Activated T-cell treated with anti-CD3 and anti-CD28 coated beads for 48 hours (primary cell): ENCODE data around the gene INSIG2.
"Not testable (repeated sequence)": the region's sequence is repeated elsewhere in the genome, so short reads cannot be mapped to it uniquely, and the experiment has no call there.

ENCODE experiments used
- DNase-seq: peaks from one replicate; pipeline ENCODE4 v3.0.0-alpha.2; 2020; ENCODE audit warnings: low read depth

INSIG2 gene

DNA sequence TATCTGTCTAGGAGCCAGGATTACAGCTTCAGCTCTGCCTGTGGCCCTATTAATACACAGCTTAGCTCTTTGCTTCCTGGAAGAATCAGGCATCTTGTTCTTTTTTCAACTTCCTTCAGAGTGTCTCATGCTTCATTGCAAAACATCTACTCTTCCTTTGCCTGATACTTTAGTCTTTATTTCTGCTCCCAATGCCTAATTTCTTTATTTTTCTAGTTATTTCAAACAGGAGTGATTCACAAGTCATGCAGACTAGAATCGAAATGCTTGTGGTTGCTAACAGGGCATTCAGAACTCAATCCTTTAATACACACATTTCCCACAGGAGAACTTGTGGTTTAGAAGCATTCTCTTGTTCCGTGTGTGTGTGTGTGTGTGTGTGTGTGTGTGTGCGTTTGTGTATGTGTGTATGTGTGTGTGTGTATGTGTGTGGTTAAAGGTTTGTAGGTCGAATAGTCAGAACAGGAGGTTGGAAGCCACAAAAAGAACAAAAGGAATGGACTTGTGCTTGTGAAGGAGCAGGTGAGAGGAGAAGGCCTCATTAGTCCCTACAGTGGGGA lies 28.3 kb upstream of the INSIG2 start:
- no peak for DNase-seq

DNA sequence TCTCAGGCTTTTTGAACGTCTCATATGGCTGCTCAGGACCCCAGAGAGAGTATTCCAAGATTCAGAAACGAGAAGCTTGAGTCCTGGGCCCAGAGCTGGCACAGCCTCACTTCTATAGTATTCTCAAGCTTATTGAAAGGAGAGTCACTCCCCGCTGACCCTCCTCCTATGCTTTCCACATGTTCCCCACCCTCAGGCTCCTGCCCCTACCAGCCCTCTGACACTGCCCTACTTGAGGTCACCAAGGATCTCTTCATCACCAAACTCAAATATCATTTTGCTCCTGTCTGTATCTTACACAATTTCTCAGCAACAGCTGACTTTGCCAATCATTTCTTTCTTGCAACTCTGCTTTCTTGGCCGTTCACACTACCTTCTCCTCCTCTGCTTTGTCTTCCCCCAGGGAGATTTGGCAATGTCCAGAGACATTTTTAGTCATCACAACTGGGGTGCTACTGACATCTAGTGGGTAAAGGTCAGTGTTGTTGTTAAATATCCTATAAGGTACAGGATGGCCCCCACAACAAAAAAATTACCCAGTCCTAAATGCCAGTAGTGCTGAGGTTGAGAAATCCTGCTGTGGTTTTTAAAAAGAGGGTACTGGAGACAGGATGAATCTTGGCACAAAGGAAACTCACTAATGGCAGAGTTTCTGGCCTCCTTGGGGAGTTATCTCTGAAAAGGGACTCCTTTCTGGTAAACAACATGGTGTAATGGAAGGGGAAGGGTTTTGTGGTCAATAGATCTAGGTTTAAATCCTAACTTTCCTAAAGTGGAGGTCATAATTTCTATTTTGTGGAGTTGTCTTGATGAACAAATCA lies 26.9 kb upstream of the INSIG2 start:
- no peak for DNase-seq

DNA sequence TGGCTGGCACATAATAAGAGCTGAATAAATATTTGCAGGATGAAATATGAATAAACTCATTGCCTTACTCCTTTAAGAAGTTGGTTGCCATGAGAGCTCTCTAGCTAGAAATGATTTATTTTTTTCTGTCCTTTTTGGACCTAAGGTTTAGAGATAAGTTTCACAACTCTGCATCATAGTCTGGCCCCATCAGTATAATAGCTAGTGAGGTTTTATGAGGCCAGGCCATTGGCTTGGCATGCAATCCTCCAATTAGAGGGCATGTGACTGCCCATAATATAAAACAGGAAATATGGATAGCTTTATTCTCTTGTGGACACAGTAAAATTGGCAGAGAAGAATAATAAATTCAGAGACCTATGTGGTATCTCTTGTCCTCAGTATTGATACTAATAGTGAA lies 26.2 kb upstream of the INSIG2 start:
- no peak for DNase-seq

DNA sequence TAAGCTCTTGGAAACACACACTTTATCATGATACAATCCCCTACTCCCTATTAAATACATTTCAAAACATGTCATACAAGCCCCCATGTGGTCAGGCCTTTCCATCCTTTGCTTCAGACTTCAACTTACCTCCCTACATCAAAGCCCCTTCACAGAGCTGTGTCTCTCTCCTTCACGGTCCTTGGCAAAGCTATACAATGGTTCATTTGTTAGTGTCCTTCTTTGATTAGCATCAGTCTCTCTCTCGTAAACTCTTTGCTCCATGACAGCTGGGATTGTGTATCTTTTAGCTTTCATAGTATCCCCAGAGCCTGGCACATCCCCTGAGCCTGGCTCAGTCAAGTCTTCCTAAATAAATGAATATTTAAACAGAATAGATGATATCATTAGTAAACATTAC lies 25.6 kb upstream of the INSIG2 start:
- DNase-seq = no peak

DNA sequence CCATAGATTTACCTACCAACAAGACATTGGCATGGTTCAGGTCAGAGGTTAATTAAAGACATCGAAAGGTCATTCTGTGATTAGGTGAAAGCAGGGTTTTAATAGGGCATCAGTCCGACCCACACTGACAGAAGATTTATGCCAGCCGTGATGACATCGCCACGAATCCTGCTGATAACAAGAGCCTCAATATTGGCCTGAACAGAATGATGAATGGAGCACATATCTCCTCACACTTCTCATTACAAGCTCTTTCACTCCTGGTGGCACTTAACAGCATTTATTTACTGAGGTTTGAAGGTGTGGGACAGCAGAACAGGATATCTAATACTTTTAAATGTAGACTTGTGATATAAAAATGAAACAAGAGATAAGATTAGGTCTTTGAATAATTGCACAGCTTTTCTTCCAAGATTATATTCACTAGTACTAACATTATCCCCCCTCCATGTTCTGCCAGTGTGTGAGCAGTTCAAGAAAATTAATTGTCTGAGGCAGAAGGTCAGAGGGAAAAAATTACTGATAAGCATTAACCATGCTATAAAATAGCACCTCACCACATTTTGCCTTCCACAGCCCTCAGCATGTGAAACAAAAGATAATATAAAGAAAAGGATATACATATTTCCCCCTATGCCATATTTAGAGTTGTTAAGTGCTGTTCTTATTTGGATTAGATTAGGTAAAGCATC lies 23.1 kb upstream of the INSIG2 start:
- DNase-seq = no peak

DNA sequence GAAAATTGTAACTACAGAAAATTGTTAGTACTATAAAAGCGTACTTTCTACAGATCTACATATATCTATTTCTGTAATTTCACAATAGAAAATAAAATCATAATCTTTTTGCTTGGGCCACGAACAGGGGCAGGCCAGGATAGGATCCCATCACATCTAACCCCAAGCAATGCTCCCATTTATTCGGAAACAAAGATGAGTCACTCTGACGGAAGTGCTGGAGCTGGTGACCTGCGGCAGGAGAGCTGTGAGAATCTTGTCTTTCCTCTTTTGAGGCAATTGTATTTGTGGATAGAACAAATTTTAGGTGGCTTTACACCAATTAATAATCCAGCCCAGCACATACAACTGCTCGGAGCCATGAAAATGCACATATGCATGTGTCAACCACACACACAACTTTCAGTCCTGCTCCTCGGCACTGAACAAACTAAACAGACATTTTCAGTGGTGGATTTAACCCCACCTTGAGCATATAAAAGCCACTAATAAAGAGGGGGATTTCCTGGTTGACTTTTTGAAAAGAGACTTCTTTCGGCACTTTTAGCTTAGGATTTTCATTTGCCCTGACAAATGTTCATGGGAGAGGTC lies 22.3 kb upstream of the INSIG2 start:
- DNase-seq = no peak

DNA sequence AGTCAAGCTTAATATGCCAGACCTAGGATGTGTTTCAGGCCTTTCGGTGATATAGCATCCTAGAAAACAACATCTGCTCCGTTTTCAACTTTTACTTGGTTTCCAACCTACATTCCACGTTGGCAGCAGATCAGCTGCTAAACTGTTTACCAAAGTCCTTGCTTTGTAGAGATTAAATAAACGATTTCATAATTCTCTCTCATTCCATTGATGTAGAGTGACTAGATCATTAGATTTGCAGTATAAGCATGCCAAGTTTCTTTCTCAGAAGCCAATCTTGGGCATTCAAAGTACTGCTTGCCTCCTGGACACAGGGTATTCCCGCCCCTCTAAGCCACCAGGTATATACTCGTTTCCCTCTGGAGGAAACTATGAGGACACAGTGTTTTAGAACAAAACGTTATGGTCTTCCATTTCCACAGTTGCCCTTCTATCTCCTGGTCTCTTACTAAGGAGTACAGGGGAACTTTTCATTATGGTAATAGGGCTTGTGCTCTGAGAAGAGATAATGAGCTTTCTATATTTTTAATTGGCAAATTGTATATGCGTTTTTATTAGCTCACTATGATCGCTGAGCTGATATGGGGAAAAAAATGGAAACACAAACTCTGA lies 10.5 kb upstream of the INSIG2 start:
- DNase-seq = no peak

DNA sequence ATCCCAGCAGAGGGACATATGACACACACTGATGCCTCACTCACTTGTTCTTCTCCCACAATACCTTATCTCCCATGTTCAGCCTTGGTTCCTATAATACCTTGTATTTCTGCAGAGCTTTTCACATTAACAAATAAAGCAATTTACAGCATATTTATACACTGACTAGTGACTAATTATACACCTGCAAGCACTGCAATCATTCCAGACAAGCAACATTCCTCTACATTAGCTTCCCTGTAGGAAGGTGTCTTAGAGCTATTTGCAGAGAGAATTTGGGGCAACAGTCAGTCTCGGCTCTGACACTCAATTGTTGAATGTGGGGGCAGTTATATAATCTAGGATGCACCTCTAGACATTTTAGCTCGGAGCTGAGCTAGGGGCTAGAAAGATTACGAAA lies 9.5 kb upstream of the INSIG2 start:
- DNase-seq = no peak

DNA sequence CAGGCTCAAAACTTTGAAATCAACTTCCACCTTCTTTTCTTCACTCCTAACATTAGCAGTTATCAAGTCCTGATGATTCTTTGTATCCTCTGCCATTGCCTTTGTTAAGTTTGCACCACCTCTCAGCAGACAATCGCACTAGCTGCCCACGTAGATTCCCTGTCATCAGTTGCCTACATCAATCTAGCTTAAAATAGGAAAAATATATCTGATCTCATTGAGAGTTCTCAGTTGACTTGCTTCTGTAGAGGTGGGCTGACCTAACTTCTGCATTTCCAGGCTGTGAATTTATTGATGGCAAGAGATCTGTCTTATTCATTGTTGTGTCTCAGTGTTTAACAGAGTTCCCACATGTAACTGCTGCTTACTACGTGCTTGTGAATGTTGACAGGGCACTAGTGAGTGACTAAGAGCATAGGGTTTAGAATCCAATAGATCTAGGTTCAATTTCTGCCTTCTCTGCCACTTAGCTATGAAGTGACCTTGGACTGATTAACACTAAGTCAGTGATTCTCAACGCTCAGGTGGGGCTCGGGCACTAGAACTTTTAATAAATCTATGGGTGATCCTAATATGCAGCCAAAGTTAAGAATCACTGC lies 3.7 kb upstream of the INSIG2 start:
- no peak for DNase-seq

DNA sequence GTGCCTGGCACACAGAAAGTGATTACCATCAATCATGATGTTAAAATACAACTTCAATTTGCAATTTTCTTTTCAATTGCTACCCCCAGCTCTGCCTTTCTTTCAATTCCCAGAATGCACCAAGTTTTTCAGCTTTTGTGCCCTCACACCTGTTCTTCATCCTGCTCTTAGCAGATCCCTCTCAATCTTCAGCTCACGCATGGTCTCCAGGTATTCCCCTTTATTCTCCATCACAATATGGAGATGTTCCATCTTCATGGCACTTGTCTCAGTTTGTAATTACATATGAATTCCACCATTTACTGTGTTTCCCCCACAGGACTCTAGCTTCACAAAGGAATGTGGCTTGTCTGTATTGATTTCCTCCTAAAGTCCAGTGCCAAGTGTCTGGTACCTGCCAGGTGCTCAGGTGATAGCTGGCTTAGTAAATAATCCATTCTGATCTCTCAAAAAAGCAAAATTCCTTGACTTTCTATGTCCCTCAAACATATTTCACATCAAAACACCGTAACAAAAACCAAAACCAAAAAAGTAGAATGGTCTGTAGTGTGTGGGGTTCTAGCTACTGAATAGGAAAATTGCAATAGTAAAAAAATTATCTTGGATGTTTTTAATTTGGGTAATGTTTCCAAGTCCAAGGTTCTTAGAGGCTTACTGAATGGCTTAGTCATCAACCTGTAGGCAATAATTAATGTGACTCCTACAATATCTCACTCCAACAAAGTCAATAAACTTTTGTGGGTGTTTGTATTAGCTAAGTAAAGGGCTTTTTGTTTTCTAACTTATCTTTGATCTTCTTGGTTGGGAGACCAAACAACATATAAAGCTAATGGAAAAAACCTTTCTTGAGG lies 2.9 kb upstream of the INSIG2 start:
- DNase-seq = no peak

DNA sequence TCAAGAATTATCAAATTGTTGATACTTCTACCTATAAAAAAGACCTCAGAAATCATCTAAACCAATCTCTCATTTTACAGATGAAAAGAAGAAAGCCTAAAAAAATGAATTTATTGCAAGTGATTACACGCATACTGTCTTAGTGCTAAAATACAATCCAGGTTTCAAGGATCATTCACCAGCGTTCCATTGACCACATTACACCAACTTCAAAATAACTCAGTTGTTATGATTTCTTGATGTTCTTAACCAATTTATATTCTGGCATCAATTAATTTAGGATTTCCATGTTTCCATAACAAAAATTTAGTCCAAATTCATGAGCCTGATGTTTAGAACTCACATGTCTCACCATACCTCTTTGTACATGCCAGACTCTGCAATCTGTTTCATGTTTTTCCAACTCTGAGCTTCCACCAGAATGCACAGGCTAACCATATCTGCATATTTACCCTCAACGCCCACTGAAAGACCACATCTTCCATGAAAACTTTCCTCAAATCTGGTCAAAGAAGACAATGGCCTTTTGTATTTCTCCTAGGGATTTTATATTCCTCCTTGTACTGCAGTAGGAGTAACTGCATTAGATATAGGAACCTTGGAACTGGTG lies 2.1 kb upstream of the INSIG2 start:
- no peak for DNase-seq

DNA sequence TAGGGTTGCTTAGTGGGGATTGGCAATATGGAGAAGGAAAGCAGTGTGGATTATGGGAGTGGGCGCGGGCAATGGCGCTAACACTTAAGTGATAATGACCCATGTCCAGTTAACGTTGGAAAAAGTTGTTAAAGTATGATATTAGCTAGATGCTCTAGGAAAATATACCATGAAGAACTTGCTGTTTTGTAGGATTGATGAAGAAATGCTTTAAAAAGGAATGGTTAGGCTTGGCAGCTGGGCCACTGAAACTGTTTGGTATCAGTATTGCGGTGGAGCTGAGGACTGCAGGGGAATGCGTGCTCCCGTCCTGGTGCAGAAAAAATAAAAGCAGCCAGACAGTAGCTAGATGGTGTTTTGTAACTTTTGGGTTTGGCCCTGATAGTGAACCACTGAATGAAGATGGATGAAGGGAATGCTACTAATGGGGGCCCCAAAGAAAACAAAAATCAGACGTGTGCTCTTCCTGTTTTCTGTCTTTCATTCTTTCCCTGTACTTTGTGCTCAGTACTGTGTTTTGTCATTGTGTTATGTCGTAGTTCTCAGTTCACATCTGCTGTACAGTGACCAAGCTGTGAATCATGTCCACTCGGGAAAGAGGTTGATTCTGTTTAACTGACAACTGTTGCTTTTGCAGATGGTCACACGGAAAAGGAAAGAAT lies 999 bp downstream of the INSIG2 start:
- peak; percentile 6 for DNase-seq

DNA sequence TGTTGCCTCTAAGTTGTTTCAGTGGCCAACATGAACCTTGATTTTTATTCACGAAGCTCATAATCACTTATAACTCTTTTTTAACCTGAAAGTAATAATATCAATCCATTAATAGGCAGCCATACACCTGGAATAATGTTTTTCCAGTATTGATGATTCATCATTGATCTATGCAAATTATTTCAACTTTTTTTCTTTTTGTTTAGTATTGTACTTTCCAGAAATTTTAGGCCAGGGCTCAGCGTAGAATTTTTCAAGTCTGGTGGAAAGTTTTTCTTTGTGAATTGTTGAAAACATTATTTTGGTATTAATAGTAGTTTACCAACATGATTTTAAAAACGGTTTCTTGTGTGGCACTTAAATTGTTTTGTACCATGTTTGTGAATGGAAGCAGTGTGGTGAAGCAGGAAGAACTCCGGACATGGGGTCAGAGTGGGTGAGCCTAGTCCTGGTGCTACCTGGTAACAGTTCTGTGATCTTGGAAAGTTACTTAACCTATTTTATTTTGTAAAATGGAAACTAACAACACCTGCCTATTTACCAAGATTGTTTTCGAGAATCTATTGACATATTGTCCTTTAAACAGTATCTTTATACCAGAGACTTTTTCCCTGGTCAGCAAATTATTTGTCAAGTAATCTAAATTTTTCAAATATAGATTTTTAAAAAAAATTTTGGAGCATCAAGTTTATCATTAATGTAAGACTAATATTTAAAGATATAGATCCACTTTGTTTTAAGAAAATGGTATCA lies 2.3 kb downstream of the INSIG2 start:
- DNase-seq = no peak

DNA sequence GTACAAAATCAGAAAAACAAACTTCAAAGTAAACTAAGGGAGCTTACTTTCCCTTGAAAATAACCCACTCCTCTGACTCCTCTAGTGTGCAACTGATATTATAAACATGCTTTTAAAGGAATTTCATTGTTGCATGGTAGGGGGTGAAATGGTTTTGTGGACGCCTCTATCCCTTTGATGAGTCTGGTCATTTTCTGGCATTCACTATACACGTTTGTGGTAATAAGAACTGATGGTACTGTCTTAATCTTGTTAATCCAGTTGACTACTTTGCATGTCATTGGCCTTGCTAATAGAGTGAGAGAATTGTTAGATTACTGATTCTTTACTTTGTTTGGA lies 2.8 kb downstream of the INSIG2 start:
- no peak for DNase-seq

DNA sequence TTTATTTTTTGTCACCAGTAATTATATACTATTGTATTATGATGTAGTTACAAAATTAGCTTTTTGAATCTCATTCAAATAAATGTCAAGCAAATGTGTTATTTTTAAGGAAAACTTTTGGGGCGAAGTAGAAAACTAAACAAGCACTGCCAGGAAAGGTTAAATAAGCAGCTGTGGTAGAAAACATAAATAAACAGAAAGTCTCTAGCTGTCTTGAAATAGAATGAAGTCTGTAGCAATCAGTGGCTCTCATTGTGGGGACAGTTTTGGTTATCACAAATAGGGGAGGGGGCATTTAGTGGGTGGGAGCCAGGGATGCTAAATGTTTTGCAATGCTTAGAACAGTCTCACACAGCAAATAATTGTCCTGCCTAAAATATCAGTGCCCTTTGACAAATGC lies 3.4 kb downstream of the INSIG2 start:
- no peak for DNase-seq

DNA sequence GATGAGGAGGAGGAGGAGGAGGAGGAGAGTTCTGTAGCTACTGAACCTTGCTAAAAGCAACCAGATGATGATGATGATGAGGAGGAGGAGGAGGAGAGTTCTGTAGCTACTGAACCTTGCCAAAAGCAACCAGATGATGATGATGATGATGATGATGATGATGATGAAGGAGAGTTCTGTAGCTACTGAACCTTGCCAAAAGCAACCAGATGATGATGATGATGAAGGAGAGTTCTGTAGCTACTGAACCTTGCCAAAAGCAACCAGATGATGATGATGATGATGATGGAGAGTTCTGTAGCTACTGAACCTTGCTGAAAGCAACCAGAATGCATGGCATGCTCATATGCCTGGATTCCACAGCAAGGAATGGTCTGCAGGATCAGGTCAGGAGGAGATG lies 5.8 kb downstream of the INSIG2 start:
- DNase-seq = not testable (repeated sequence)

DNA sequence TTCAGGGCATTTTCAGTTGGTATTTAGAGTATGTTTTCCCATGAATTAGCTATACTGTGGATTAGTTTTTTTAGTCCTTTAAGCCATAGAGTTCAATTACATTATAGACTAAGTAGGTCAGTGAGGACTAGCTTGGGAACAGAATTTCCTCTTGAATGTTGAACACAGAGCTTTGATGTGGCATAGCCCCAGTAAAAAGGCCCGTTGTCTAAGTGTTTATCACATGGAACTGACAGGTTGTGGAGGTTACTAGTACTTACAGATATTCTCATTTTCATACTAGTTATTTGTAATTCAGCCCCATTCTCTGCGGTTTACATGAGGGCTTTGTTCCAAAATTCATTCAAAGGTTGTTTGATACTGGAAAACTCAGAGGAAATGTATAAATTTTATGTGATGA lies 6.2 kb downstream of the INSIG2 start:
- no peak for DNase-seq

DNA sequence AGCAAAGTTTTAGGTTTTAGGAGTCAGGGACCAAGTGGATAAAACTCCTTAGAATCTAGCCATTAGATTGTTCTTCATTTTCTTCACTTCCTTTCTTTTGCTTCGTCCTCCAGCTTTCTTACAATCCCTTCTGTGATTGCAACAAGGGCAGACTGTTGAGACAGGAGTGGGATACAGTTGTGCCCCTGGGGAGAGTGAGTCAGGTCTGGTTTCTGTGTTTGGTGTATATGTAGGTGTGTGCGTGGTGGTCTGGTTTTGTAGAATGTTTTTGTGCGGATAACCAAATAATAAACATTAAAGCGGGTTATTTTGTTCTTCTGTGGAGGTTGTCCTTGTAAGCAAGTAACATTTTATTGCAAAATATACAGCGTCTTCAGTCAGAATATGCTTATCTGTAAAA lies 7.3 kb downstream of the INSIG2 start:
- DNase-seq = no peak

DNA sequence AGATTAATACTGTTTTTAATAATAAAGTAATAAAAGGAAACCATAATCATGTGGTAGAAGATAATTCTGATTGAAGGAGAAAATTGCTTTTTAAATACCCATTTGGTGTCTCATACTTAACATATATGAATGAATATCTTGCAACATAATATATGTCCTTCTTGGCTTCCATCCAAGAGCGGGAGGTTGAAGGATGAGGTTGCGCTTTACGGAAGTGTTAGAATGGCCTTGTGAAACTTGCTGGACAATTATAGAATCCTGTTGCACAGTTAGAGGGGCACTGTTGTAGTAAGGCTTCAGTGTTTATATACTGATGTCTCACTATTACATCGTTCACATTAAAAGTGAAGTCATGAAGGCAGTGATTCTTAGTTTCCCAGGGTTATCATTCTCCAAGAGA lies 9.4 kb downstream of the INSIG2 start:
- no peak for DNase-seq
